ENCODE data around the gene RAB3C.
A peak's percentile ranks its signal among the peaks of the same experiment; 100 is the strongest.
"Not testable (repeated sequence)": the region's sequence is repeated elsewhere in the genome, so short reads cannot be mapped to it uniquely, and the experiment has no call there.

The RAB3C gene

DNA sequence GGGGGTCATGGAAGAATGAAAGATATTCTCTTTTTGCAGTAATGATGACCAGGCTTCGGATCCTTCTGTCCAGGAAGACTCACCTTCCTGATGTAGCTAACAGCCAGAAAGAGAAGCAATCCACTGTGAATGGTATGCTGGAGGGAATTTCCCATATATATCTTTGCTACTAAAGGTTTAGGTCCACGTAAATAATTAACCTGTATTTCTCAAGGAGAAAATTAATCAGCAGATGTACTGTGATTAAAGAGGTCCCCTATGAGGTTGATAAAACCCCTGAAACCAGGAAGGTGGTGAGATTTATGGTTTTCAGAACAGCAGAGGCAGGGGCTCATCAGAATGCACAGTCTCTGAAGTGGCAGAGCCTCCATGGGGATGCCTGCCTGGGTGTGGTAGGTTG lies 11.4 kb upstream of the RAB3C start:
- no peak overlapping the region for H3K27ac ChIP-seq
- H3K36me3 ChIP-seq, result no peaks in the 10 kb centered on the region
- no peaks in the 10 kb centered on the region for H3K9me3 ChIP-seq
- TF ChIP-seq, protein P1, sequence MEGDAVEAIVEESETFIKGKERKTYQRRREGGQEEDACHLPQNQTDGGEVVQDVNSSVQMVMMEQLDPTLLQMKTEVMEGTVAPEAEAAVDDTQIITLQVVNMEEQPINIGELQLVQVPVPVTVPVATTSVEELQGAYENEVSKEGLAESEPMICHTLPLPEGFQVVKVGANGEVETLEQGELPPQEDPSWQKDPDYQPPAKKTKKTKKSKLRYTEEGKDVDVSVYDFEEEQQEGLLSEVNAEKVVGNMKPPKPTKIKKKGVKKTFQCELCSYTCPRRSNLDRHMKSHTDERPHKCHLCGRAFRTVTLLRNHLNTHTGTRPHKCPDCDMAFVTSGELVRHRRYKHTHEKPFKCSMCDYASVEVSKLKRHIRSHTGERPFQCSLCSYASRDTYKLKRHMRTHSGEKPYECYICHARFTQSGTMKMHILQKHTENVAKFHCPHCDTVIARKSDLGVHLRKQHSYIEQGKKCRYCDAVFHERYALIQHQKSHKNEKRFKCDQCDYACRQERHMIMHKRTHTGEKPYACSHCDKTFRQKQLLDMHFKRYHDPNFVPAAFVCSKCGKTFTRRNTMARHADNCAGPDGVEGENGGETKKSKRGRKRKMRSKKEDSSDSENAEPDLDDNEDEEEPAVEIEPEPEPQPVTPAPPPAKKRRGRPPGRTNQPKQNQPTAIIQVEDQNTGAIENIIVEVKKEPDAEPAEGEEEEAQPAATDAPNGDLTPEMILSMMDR (IDR thresholded peaks at IDR 0.05), result no peak
- no peak overlapping the region for H3K4me3 ChIP-seq (ENCODE audit: low read depth in 1 of 2, low read length in 1 of 2)
- H3K27me3 ChIP-seq, result no peaks in the 10 kb centered on the region
- no peaks in the 10 kb centered on the region for H3K4me1 ChIP-seq (ENCODE audit: control insufficient read depth in 1 of 2, insufficient read depth in 1 of 2, low read depth in 1 of 2, low read length in 1 of 2)

DNA sequence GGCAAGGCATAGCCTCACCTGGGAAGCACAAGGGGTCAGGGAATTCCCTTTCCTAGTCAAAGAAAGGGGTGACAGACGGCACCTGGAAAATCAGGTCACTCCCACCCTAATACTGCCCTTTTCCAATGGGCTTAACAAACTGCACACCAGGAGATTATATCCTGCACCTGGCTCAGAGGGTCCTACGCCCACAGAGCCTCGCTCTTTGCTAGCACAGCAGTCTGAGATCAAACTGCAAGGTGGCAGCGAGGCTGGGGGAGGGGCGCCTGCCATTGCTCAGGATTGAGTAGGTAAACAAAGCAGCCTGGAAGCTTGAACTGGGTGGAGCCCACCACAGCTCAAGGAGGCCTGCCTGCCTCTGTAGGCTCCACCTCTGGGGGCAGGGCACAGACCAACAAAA lies 9.9 kb upstream of the RAB3C start:
- not testable (repeated sequence) for H3K9me3 ChIP-seq; H3K4me3 ChIP-seq (ENCODE audit: low read depth in 1 of 2, low read length in 1 of 2); H3K27ac ChIP-seq; H3K36me3 ChIP-seq; H3K27me3 ChIP-seq; H3K4me1 ChIP-seq (ENCODE audit: control insufficient read depth in 1 of 2, insufficient read depth in 1 of 2, low read depth in 1 of 2, low read length in 1 of 2)

DNA sequence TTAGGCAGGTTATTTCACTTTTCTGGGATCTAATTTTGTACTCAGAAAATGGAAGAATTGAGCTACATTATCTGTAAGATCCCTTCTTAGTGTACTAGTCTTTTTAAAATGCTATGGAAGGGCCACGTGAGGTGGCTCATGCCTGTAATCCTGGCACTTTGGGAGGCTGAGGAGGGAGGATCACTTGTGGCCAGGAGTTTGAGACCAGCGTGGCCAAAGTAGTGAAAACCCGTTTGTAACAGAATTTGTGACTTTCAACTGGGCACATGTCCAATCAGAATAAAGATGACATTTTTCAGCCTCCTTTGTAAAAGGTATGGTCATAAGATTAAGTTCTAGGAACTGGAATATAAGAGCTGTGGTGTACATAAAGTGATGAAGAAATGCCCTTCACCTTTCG lies 3.1 kb upstream of the RAB3C start:
- TF ChIP-seq, protein P1 (IDR thresholded peaks at IDR 0.05), result no peak
- no peaks in the 10 kb centered on the region for H3K36me3 ChIP-seq

DNA sequence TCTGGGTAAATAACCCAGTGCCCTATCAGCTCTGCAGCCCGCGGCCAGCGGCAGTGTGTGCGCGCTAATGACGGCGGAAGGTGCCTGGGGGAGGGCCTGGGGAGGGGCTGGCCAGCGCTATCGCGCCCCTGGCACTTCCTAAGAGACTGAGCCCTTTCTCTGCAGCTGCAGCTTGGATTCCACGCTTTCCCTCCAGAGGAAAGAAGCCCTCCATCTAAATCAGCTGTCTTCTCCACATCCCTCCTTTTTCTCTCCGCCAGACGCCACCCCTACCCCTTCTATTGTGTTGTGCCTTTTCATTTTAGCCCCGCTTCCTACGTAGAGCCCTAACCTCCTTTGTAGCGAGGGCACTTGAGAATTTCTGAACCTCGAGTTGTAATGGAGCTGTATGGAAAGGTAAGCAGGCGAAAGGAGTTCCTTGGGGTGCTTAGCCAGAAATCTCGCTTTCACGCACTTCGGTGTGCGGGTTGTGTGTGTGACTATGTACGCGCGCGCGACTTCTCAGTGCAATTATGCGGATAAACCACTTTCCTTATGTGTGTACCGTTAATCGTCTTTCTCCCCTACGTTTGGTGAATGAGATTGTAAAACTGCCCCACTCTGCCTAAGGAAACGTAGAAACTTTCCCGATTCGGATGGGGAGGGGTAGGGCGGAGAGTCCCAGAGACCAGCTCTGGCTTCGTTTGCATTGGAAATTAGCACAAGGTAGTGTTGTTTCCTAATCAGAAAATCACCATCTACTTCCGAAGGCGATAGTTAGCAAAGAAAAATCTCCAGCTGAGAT lies 664 bp upstream of the RAB3C start:
- peak overlapping the region; percentile 78 to 93 for H3K4me3 ChIP-seq (ENCODE audit: low read depth in 1 of 2, low read length in 1 of 2)

More for the DNA sequence above, 3.1 kb upstream of the RAB3C start:
- Histone ChIP-seq H3K27ac (no peak overlapping the region), H3K9me3 (no peaks in the 10 kb centered on the region), H3K4me1 (ENCODE audit: control insufficient read depth in 1 of 2, insufficient read depth in 1 of 2, low read depth in 1 of 2, low read length in 1 of 2) (peaks cover 15 to 20% of the 10 kb centered on the region in 2 experiments), H3K27me3 (peaks cover 62% of the 10 kb centered on the region), H3K4me3 (ENCODE audit: low read depth in 1 of 2, low read length in 1 of 2) (no peak overlapping the region)

DNA sequence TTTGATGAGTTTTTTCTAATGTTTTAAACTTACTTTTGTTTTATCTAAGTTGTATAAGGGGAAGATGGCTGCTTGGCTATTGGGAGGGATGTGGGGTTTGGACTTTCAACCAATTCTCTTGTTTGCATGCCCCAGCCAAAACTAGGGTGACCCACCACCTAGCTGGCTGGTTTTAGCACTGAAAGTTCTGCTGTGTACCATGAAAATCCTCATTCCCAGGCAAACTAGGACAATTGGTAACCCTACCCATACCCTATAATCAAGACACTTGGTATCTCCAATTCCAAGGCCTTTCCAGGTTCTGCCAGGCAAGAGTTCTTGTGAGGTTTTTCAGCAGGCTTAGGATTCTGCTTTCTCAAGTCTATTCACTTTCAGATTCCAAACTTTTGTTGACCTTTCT lies 13.1 kb downstream of the RAB3C start:
- Histone ChIP-seq H3K4me3 (ENCODE audit: low read depth in 1 of 2, low read length in 1 of 2) (no peak overlapping the region), H3K4me1 (ENCODE audit: control insufficient read depth in 1 of 2, insufficient read depth in 1 of 2, low read depth in 1 of 2, low read length in 1 of 2) (no peaks in the 10 kb centered on the region), H3K27ac (no peak overlapping the region), H3K36me3 (no peaks in the 10 kb centered on the region), H3K9me3 (no peaks in the 10 kb centered on the region), H3K27me3 (no peaks in the 10 kb centered on the region)
- TF ChIP-seq, protein P1 (IDR thresholded peaks at IDR 0.05), result no peak

More for the DNA sequence above, 664 bp upstream of the RAB3C start:
- H3K27ac ChIP-seq, result peak overlapping the region; percentile 34
- TF ChIP-seq, protein P1 (IDR thresholded peaks at IDR 0.05), result no peak
- no peaks in the 10 kb centered on the region for H3K36me3 ChIP-seq
- H3K9me3 ChIP-seq, result no peaks in the 10 kb centered on the region
- peaks cover 87% of the 10 kb centered on the region for H3K27me3 ChIP-seq
- peaks cover 15 to 20% of the 10 kb centered on the region in 2 experiments for H3K4me1 ChIP-seq (ENCODE audit: control insufficient read depth in 1 of 2, insufficient read depth in 1 of 2, low read depth in 1 of 2, low read length in 1 of 2)

DNA sequence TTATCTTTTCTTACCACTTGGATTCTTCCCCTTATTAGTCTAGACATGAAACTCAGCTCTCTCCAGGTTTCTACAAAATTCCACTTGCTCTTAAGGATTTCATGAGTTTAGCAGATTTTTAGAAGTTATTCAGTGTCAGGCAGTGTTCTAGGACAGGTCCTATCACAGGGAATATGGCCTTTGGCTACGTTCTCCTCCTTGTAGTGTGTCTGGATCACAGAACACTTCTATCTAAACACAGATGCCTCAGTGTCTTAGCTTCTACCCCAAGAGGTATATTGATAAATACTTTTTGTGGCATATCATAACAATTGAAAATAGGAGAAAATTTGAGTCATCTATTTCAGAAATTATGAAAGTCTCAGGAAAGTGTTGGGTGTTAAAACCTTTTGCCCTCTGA lies 15.6 kb downstream of the RAB3C start:
- no peaks in the 10 kb centered on the region for H3K9me3 ChIP-seq

More for the DNA sequence above, 15.6 kb downstream of the RAB3C start:
- H3K27me3 ChIP-seq, result no peaks in the 10 kb centered on the region
- TF ChIP-seq, protein P1 (IDR thresholded peaks at IDR 0.05), result no peak
- H3K36me3 ChIP-seq, result no peaks in the 10 kb centered on the region
- no peak overlapping the region for H3K4me3 ChIP-seq (ENCODE audit: low read depth in 1 of 2, low read length in 1 of 2)
- H3K27ac ChIP-seq, result no peak overlapping the region
- H3K4me1 ChIP-seq (ENCODE audit: control insufficient read depth in 1 of 2, insufficient read depth in 1 of 2, low read depth in 1 of 2, low read length in 1 of 2), result no peaks in the 10 kb centered on the region
